ENCODE results near the gene VPS35.

GRCh38 chr16:46688654-46689364 lies at the start of gene VPS35:
- TF ChIP-seq EP300 (IDR thresholded peaks at IDR 0.05) (no peak), POLR2A (IDR thresholded peaks at IDR 0.05) (peak in 1 of 4 donors; percentile 61), POLR2AphosphoS5 (IDR thresholded peaks at IDR 0.05) (peak in 2 of 3 donors; percentile 87)
- TF ChIP-seq, protein P1, sequence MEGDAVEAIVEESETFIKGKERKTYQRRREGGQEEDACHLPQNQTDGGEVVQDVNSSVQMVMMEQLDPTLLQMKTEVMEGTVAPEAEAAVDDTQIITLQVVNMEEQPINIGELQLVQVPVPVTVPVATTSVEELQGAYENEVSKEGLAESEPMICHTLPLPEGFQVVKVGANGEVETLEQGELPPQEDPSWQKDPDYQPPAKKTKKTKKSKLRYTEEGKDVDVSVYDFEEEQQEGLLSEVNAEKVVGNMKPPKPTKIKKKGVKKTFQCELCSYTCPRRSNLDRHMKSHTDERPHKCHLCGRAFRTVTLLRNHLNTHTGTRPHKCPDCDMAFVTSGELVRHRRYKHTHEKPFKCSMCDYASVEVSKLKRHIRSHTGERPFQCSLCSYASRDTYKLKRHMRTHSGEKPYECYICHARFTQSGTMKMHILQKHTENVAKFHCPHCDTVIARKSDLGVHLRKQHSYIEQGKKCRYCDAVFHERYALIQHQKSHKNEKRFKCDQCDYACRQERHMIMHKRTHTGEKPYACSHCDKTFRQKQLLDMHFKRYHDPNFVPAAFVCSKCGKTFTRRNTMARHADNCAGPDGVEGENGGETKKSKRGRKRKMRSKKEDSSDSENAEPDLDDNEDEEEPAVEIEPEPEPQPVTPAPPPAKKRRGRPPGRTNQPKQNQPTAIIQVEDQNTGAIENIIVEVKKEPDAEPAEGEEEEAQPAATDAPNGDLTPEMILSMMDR (IDR thresholded peaks at IDR 0.05): no peak
